Lower leg skin (tissue), 3 donors: ENCODE results near the gene RAP1GAP.

Experiments used
- POLR2A ChIP-seq, 2 donors: fragments of 450-650 bp; IDR thresholded peaks; one replicate each; pipeline ENCODE4 v1.6.1; 2016 to 2017; ENCODE audit warnings: antibody characterized with exemption in 2 of 2, mild to moderate bottlenecking in 1 of 2, moderate library complexity in 1 of 2
- TF ChIP-seq, protein P1 (sequence below), 3 donors: fragments of 450-650 bp; IDR thresholded peaks; one replicate each; pipeline ENCODE4 v1.5.1; 2016; ENCODE audit warnings: antibody characterized with exemption in 3 of 3, mild to moderate bottlenecking in 3 of 3, moderate library complexity in 2 of 3

GRCh38 chr1:21576031-21576797 is 92.9 kb downstream of the RAP1GAP start:
- TF ChIP-seq, protein P1, sequence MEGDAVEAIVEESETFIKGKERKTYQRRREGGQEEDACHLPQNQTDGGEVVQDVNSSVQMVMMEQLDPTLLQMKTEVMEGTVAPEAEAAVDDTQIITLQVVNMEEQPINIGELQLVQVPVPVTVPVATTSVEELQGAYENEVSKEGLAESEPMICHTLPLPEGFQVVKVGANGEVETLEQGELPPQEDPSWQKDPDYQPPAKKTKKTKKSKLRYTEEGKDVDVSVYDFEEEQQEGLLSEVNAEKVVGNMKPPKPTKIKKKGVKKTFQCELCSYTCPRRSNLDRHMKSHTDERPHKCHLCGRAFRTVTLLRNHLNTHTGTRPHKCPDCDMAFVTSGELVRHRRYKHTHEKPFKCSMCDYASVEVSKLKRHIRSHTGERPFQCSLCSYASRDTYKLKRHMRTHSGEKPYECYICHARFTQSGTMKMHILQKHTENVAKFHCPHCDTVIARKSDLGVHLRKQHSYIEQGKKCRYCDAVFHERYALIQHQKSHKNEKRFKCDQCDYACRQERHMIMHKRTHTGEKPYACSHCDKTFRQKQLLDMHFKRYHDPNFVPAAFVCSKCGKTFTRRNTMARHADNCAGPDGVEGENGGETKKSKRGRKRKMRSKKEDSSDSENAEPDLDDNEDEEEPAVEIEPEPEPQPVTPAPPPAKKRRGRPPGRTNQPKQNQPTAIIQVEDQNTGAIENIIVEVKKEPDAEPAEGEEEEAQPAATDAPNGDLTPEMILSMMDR (IDR thresholded peaks at IDR 0.05), result no peak
- TF ChIP-seq POLR2A (IDR thresholded peaks at IDR 0.05), result no peak
